ENCODE results near the gene AGTRAP. TPM values are rescaled to one million over a fixed set of nuclear protein-coding genes. Genes with fewer than 3 reads are reported as not detected.
A peak's percentile ranks its signal among the peaks of the same experiment; 100 is the strongest.

AGTRAP gene
- total and polyA plus RNA-seq, 9 of the 15 experiments (the other 6 are each of a cell fraction or from before 2014, with no cell fraction given) = 26.8 to 105 (median 57.5) TPM

DNA sequence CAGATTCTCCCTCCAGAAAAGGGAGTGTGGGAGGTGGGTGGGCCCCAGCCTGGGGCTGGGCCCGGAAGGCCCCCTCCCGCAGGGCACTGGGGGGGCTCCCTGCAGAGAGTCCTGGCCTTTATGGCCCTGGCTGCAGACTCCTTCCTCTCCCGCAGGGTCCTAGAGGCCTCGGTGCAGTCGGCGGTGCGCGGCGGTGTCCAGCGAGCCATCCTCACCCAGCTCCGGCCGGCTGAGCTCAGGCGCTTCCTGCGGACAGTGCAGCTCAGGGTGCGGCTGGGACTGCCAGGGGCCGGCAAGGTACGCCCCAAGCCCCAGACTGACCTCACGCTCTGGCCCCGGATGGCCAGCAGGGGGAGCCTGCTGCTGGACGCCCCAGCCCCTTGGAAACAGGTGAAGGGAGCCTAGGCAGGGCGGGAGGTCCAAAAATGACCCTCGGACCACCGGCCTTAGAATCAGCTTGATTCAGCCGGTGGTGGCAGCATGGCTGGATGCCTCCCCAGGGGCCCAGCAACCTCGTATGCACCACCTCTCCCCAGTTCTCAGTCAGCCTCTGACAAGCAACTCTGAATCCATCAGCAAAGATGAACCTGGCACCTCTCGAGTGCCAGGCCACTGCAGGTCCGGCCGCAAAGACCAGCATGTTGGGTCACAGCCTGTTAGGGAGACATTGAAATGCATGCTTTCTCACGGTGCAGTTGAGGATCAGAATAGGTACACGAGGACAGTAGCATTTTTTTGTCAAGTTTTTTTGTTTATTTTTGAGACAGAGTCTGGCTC, 49.2 kb downstream of the AGTRAP start (continued):
- TF ChIP-seq ETV1 (tag; conservative IDR thresholded peaks at IDR 0.05; ENCODE audit: low read depth) = peak; percentile 32; the same call in 1 of the 2 replicates
- no peak; the same call in 1 of the 2 replicates for TF ChIP-seq ERF (CRISPR knock-in tag; IDR thresholded peaks at IDR 0.05)
- no peak for TF ChIP-seq ZNF318 (IDR thresholded peaks at IDR 0.05; ENCODE audit: borderline replicate concordance in 1 of 2, low read depth in 1 of 2)
- no peak for TF ChIP-seq SREBF1 (IDR thresholded peaks at IDR 0.05; ENCODE audit: borderline replicate concordance, low read depth, low read length)
- no peak for TF ChIP-seq ZFP30 (CRISPR knock-in tag; IDR thresholded peaks at IDR 0.05; ENCODE audit: borderline replicate concordance)
- 0 out of 2 replicates have a peak, but pooled peaks have one; percentile 10 for TF ChIP-seq LARP7 (IDR thresholded peaks at IDR 0.05)
- TF ChIP-seq SRF (CRISPR knock-in tag; IDR thresholded peaks at IDR 0.05) = peak in 1 of 2 experiments; percentile 68; a peak in 2 of 4 replicates
- TF ChIP-seq, protein P1, sequence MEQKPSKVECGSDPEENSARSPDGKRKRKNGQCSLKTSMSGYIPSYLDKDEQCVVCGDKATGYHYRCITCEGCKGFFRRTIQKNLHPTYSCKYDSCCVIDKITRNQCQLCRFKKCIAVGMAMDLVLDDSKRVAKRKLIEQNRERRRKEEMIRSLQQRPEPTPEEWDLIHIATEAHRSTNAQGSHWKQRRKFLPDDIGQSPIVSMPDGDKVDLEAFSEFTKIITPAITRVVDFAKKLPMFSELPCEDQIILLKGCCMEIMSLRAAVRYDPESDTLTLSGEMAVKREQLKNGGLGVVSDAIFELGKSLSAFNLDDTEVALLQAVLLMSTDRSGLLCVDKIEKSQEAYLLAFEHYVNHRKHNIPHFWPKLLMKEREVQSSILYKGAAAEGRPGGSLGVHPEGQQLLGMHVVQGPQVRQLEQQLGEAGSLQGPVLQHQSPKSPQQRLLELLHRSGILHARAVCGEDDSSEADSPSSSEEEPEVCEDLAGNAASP (IDR thresholded peaks at IDR 0.05) = no peak
- TF ChIP-seq ZNF561 (CRISPR knock-in tag; conservative IDR thresholded peaks at IDR 0.05) = 0 out of 2 replicates have a peak, but pooled peaks have one; percentile 63
- peak; percentile 88 for TF ChIP-seq ZBTB33 (CRISPR knock-in tag; IDR thresholded peaks at IDR 0.05)
- no peak for TF ChIP-seq C11orf30 (IDR thresholded peaks at IDR 0.05; ENCODE audit: low read depth)
- no peak for TF ChIP-seq ZKSCAN3 (CRISPR knock-in tag; IDR thresholded peaks at IDR 0.05)
- no peak for TF ChIP-seq ZNF41 (CRISPR knock-in tag; conservative IDR thresholded peaks at IDR 0.05)
- TF ChIP-seq KLF16 (IDR thresholded peaks at IDR 0.05) = peak; percentile 58; the same call in 1 of the 2 replicates
